Kidney (tissue), 14 donors: ENCODE results near the gene C1QTNF9B. TPM values are rescaled to one million over a fixed set of nuclear protein-coding genes. Genes with fewer than 3 reads are reported as not detected.
A peak's percentile ranks its signal among the peaks of the same experiment; 100 is the strongest.

ENCODE experiments used
- DNase-seq, 5 donors: peaks; one replicate each; pipeline ENCODE4 v3.0.0-alpha.2; 2013 to 2020
- FAIRE-seq: peaks from 2 replicates; lab custom pipeline; 2012; peaks lifted over from hg19 to GRCh38; lab: Jason Lieb, UNC
- H3K27ac ChIP-seq, 2 donors: one replicate each; pipeline ENCODE4 v1.7.0; 2013; ENCODE audit warnings: low read depth in 2 of 2, low read length in 2 of 2, inconsistent platforms in 1 of 2
- H3K27me3 ChIP-seq: one replicate; pipeline ENCODE4 v1.7.1; 2013; ENCODE audit warnings: low read length, inconsistent platforms; ENCODE audit not compliant: control insufficient read depth, insufficient read depth
- H3K36me3 ChIP-seq, 3 donors: one replicate each; pipeline versions ENCODE4 v1.7.0 to v1.7.1; 2013; ENCODE audit warnings: low read length in 3 of 3, control low read depth in 1 of 3, inconsistent platforms in 1 of 3; ENCODE audit not compliant: insufficient read depth in 3 of 3, control insufficient read depth in 2 of 3
- H3K4me1 ChIP-seq, 3 donors: one replicate each; pipeline versions ENCODE4 v1.7.0 to v1.7.1; 2013; ENCODE audit warnings: low read length in 3 of 3, inconsistent platforms in 1 of 3, low read depth in 1 of 3; ENCODE audit not compliant: control insufficient read depth in 2 of 3, insufficient read depth in 2 of 3
- H3K4me3 ChIP-seq, 3 donors: one replicate each; pipeline versions ENCODE4 v1.7.0 to v1.8.1; 2013; ENCODE audit warnings: low read length in 3 of 3, control low read depth in 1 of 3, inconsistent platforms in 1 of 3
- H3K9ac ChIP-seq, 3 donors: one replicate each; pipeline versions ENCODE4 v1.7.0 to v1.7.1; 2013; ENCODE audit warnings: low read length in 3 of 3, control low read depth in 1 of 3, inconsistent platforms in 1 of 3
- H3K9me3 ChIP-seq, 3 donors: one replicate each; pipeline versions ENCODE4 v1.7.0 to v1.7.1; 2013; ENCODE audit warnings: low read length in 3 of 3, control low read depth in 1 of 3, inconsistent platforms in 1 of 3; ENCODE audit not compliant: control insufficient read depth in 2 of 3, insufficient read depth in 1 of 3
- intact Hi-C: fragments of 100-400 bp; cut with DNase I; formaldehyde crosslinking; loops from one replicate; pipeline ENCODE4 v1.11.1; 2022
- polyA plus RNA-seq: library from polyadenylated mRNA; stranded (reverse); fragments of 350-450 nt; fragmentation: Illumina TruSeq; extraction: RNeasy Lipid Tissue Mini Kit (QIAGEN cat#74804); gene quantifications from one replicate; pipeline ENCODE4 v1.2.3, GENCODE V29; 2014; ENCODE audit warnings: low read depth, low replicate concordance; ENCODE audit not compliant: insufficient read depth
- total RNA-seq: library from RNA; stranded (reverse); fragmentation: NEBNext Ultra II Directional; extraction: Animal tissue kit (Norgen Biotek cat#: 25700); gene quantifications from one replicate; pipeline ENCODE4 v1.2.1, GENCODE V29; 2021
- TF ChIP-seq, protein P1 (sequence below): IDR thresholded peaks from 3 replicates; pipeline ENCODE4 v1.5.1; 2012; ENCODE audit warnings: mild to moderate bottlenecking, moderate library complexity, borderline replicate concordance; ENCODE audit not compliant: insufficient read depth; ENCODE audit errors: extremely low read depth
- donor health status: control.
- donor health status: control.
- donor health status: control.
- donor health status: control.
- donor health status: control.
- donor health status: DM: yes; HTN: yes; CAD: no.
- donor health status: Normal renal cell carcinoma (clear cell type).

Gene C1QTNF9B
- total and polyA plus RNA-seq, 2 donors from 2014 or later: not detected

- H3K4me3 ChIP-seq: peak overlapping the region in 1 of 3 donors; percentile 15
- no peaks in the 10 kb centered on the region for H3K27me3 ChIP-seq
- no peaks in the 10 kb centered on the region for H3K9me3 ChIP-seq
- H3K4me1 ChIP-seq: peaks cover 0 to 3% (median 0%) of the 10 kb centered on the region in 3 donors
- no peak overlapping the region for H3K27ac ChIP-seq
- intact Hi-C loops: no loop called here
- no peak overlapping the region for H3K9ac ChIP-seq
- FAIRE-seq: no peak
- TF ChIP-seq, protein P1, sequence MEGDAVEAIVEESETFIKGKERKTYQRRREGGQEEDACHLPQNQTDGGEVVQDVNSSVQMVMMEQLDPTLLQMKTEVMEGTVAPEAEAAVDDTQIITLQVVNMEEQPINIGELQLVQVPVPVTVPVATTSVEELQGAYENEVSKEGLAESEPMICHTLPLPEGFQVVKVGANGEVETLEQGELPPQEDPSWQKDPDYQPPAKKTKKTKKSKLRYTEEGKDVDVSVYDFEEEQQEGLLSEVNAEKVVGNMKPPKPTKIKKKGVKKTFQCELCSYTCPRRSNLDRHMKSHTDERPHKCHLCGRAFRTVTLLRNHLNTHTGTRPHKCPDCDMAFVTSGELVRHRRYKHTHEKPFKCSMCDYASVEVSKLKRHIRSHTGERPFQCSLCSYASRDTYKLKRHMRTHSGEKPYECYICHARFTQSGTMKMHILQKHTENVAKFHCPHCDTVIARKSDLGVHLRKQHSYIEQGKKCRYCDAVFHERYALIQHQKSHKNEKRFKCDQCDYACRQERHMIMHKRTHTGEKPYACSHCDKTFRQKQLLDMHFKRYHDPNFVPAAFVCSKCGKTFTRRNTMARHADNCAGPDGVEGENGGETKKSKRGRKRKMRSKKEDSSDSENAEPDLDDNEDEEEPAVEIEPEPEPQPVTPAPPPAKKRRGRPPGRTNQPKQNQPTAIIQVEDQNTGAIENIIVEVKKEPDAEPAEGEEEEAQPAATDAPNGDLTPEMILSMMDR: no peak
- peak; percentile 28 to 76 (median 45) for DNase-seq
- H3K36me3 ChIP-seq: no peaks in the 10 kb centered on the region
Observed at GRCh38 chr13:23902975-23903905, 5.9 kb upstream of the C1QTNF9B start.

DNA sequence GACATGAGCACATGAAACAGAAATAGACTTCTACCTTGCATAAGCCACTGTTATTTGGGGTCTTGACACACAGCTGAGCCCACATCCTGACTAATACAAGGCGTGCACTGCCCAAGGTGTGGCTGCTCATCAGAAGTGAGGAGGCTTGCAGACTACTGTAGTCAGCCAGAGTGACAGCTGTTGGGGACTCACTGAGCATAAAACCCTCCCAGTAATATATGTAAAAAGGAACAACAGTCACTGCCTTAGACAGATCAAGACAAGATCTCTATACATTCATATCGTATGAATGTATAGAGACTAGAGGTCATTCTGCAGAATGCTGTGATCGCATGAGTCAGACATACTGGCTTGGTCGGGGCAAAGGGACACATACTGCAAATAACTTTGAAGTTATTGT, 4.1 kb upstream of the C1QTNF9B start:
- intact Hi-C loops: no loop called here
- FAIRE-seq (no peak), DNase-seq (no peak)
- TF ChIP-seq, protein P1: no peak
- no peaks in the 10 kb centered on the region for H3K27me3 ChIP-seq
- H3K4me3 ChIP-seq: no peak overlapping the region
- H3K4me1 ChIP-seq: peaks cover 0 to 3% (median 0%) of the 10 kb centered on the region in 3 donors
- H3K27ac ChIP-seq: no peak overlapping the region
- H3K9me3 ChIP-seq: no peaks in the 10 kb centered on the region
- H3K36me3 ChIP-seq: no peaks in the 10 kb centered on the region
- H3K9ac ChIP-seq: no peak overlapping the region

GRCh38 chr13:23899555-23899954, 2.3 kb upstream of the C1QTNF9B start:
- H3K27me3 ChIP-seq: no peaks in the 10 kb centered on the region
- no peak overlapping the region for H3K27ac ChIP-seq
- peak in 2 of 5 donors; percentile 63 to 87 for DNase-seq
- peaks cover 0 to 3% (median 0%) of the 10 kb centered on the region in 3 donors for H3K4me1 ChIP-seq
- H3K9me3 ChIP-seq: no peaks in the 10 kb centered on the region
- intact Hi-C loops: no loop called here
- H3K4me3 ChIP-seq: no peak overlapping the region
- TF ChIP-seq, protein P1: peak; percentile 40
- FAIRE-seq: peak; percentile 13
- H3K36me3 ChIP-seq: no peaks in the 10 kb centered on the region
- no peak overlapping the region for H3K9ac ChIP-seq
